Ishikawa (cell line): ENCODE results near the gene ELP5.

ENCODE experiments used
- CREB1 ChIP-seq: IDR thresholded peaks from 2 replicates; pipeline ENCODE4 v1.6.1; 2012; ENCODE audit warnings: low read depth
- EGR1 ChIP-seq: IDR thresholded peaks from 2 replicates; pipeline ENCODE4 v1.6.1; 2012
- EP300 ChIP-seq: IDR thresholded peaks from 2 replicates; pipeline ENCODE4 v1.6.1; 2012; ENCODE audit warnings: borderline replicate concordance
- FOXM1 ChIP-seq: IDR thresholded peaks from 2 replicates; pipeline ENCODE4 v1.6.1; 2012; ENCODE audit warnings: low read depth, borderline replicate concordance
- NFIC ChIP-seq: IDR thresholded peaks from 2 replicates; pipeline ENCODE4 v1.6.1; 2012
- REST ChIP-seq: IDR thresholded peaks from 2 replicates; pipeline ENCODE4 v1.6.1; 2012; ENCODE audit warnings: low read depth, mild to moderate bottlenecking
- TAF1 ChIP-seq: IDR thresholded peaks from 2 replicates; pipeline ENCODE4 v1.6.1; 2012; ENCODE audit warnings: low read depth, mild to moderate bottlenecking
- TCF12 ChIP-seq: IDR thresholded peaks from 2 replicates; pipeline ENCODE4 v1.6.1; 2012; ENCODE audit warnings: low read depth
- TEAD4 ChIP-seq: IDR thresholded peaks from 2 replicates; pipeline ENCODE4 v1.6.1; 2012
- YY1 ChIP-seq: IDR thresholded peaks from 2 replicates; pipeline ENCODE4 v1.6.1; 2012; ENCODE audit warnings: low read depth
- TF ChIP-seq, protein P1 (sequence below): IDR thresholded peaks from 2 replicates; pipeline ENCODE4 v1.6.1; 2012

- no peak for TF ChIP-seq CREB1
- TF ChIP-seq TCF12 = no peak; the same call in 1 of the 2 replicates
- TF ChIP-seq YY1 = 0 out of 2 replicates have a peak, but pooled peaks have one; percentile 31
- no peak for TF ChIP-seq REST
- TF ChIP-seq, protein P1, sequence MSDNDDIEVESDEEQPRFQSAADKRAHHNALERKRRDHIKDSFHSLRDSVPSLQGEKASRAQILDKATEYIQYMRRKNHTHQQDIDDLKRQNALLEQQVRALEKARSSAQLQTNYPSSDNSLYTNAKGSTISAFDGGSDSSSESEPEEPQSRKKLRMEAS = 0 out of 2 replicates have a peak, but pooled peaks have one; percentile 35
- TF ChIP-seq EP300 = no peak
- no peak; the same call in 1 of the 2 replicates for TF ChIP-seq NFIC
- TF ChIP-seq TEAD4 = no peak
- no peak for TF ChIP-seq TAF1
- no peak; the same call in 1 of the 2 replicates for TF ChIP-seq EGR1
- TF ChIP-seq FOXM1 = no peak
Measured at GRCh38 chr17:7261379-7262191, 9.6 kb downstream of the ELP5 start.
